Right kidney (tissue), 1 donor: Measurements from ENCODE around the gene KIF22.

Experiments
- DNase-seq: peaks from one replicate; pipeline ENCODE4 v3.0.0-alpha.2; 2016

Gene KIF22

GRCh38 chr16:29840240-29840639 lies 49.7 kb downstream of the KIF22 start:
- no peak for DNase-seq

GRCh38 chr16:29841631-29842030 lies 51.1 kb downstream of the KIF22 start:
- DNase-seq, result no peak

GRCh38 chr16:29842732-29843346 lies 52.3 kb downstream of the KIF22 start:
- DNase-seq, result no peak

- no peak for DNase-seq
These were observed 53.4 kb downstream of the KIF22 start for GRCh38 chr16:29843931-29844330.

- DNase-seq, result no peak
These were observed 54.2 kb downstream of the KIF22 start for GRCh38 chr16:29844575-29845331.

- no peak for DNase-seq
These were observed 55.1 kb downstream of the KIF22 start for GRCh38 chr16:29845656-29846055.

GRCh38 chr16:29848420-29849297 lies 58.1 kb downstream of the KIF22 start:
- DNase-seq, result no peak

- DNase-seq, result no peak
These were observed 59.0 kb downstream of the KIF22 start for GRCh38 chr16:29849505-29849904.

- no peak for DNase-seq
These were observed 60.4 kb downstream of the KIF22 start for GRCh38 chr16:29850998-29851397.

- DNase-seq, result no peak
These were observed 62.1 kb downstream of the KIF22 start for GRCh38 chr16:29852654-29853053.

GRCh38 chr16:29854520-29855100 lies 64.1 kb downstream of the KIF22 start:
- no peak for DNase-seq
